CD4-positive, alpha-beta memory T cell (primary cell): ENCODE measurements around the gene LEMD1. TPM values are rescaled to one million over a fixed set of nuclear protein-coding genes. Genes with fewer than 3 reads are reported as not detected.

Experiments
- CTCF ChIA-PET: fragments of 350-600 bp; sonication (Branson Sonifier 250); formaldehyde crosslinking; loops from one replicate; lab custom pipeline; 2021; ENCODE audit warnings: inconsistent platforms; ENCODE audit not compliant: partially characterized antibody; lab: Charles Lee
- POLR2A ChIA-PET: fragments of 350-600 bp; sonication (Branson Sonifier 250); formaldehyde crosslinking; loops from one replicate; lab custom pipeline; 2021; ENCODE audit not compliant: partially characterized antibody; lab: Charles Lee
- DNase-seq, 5 donors: peaks; one replicate each; pipeline versions ENCODE4 v3.0.0 to v3.0.0-alpha.2; 2020 to 2022; ENCODE audit warnings: mixed read lengths in 1 of 5
- H3K27ac ChIP-seq: one replicate; pipeline ENCODE4 v1.7.0; 2013; ENCODE audit warnings: low read depth, low read length
- H3K27me3 ChIP-seq: 2 replicates; pipeline ENCODE4 v1.7.0; 2013; ENCODE audit warnings: mild to moderate bottlenecking, low read length, moderate library complexity; ENCODE audit not compliant: insufficient read depth
- H3K36me3 ChIP-seq: 2 replicates; pipeline ENCODE4 v1.7.0; 2013; ENCODE audit warnings: mild to moderate bottlenecking, low read length, moderate library complexity; ENCODE audit not compliant: insufficient read depth
- H3K4me1 ChIP-seq: 2 replicates; pipeline ENCODE4 v1.7.0; 2013; ENCODE audit warnings: mild to moderate bottlenecking, low read length, moderate library complexity; ENCODE audit not compliant: insufficient read depth
- H3K4me3 ChIP-seq, 2 donors: one replicate each; pipeline ENCODE4 v1.7.0; 2013; ENCODE audit warnings: low read length in 2 of 2, mild to moderate bottlenecking in 1 of 2
- H3K9me3 ChIP-seq, 2 donors: one replicate each; pipeline ENCODE4 v1.7.0; 2013; ENCODE audit warnings: low read length in 2 of 2, control low read depth in 1 of 2; ENCODE audit not compliant: control insufficient read depth in 1 of 2
- H3K27ac Mint-ChIP-seq, 7 donors: one replicate each; pipeline ENCODE4 v1.8.0; 2020 to 2021; ENCODE audit warnings: mixed read lengths in 7 of 7, mild to moderate bottlenecking in 6 of 7, inconsistent platforms in 3 of 7, moderate library complexity in 3 of 7
- H3K27me3 Mint-ChIP-seq, 2 donors: one replicate each; pipeline ENCODE4 v1.8.0; 2020 to 2021; ENCODE audit warnings: mixed read lengths in 2 of 2
- H3K36me3 Mint-ChIP-seq, 2 donors: one replicate each; pipeline ENCODE4 v1.8.0; 2020 to 2021; ENCODE audit warnings: mixed read lengths in 2 of 2, inconsistent platforms in 1 of 2, mild to moderate bottlenecking in 1 of 2
- H3K4me1 Mint-ChIP-seq, 4 donors: one replicate each; pipeline ENCODE4 v1.8.0; 2020 to 2021; ENCODE audit warnings: mixed read lengths in 4 of 4, mild to moderate bottlenecking in 1 of 4
- H3K4me3 Mint-ChIP-seq, 8 donors: one replicate each; pipeline ENCODE4 v1.8.0; 2020 to 2021; ENCODE audit warnings: mixed read lengths in 8 of 8, mild to moderate bottlenecking in 7 of 8, moderate library complexity in 6 of 8, inconsistent platforms in 3 of 8
- H3K9me3 Mint-ChIP-seq, 8 donors: one replicate each; pipeline ENCODE4 v1.8.0; 2020 to 2021; ENCODE audit warnings: mixed read lengths in 8 of 8, mild to moderate bottlenecking in 5 of 8, inconsistent platforms in 3 of 8, moderate library complexity in 1 of 8
- intact Hi-C: fragments of 100-400 bp; cut with micrococcal nuclease; formaldehyde crosslinking; loops from one replicate; pipeline ENCODE4 v1.15.1; 2023
- polyA plus RNA-seq, 2 donors: library from polyadenylated mRNA; unstranded; fragments of 300-500 nt; fragmentation: Illumina TruSeq; gene quantifications; one replicate each; pipeline ENCODE4 v1.2.3, GENCODE V29; 2021
- total RNA-seq, 2 experiments: library from RNA; stranded (reverse); gene quantifications; one replicate each; pipeline ENCODE4 v1.2.3, GENCODE V29; 2021

The LEMD1 gene
- total and polyA plus RNA-seq, 4 experiments from 2014 or later = 1.3 TPM; not detected in 3

DNA sequence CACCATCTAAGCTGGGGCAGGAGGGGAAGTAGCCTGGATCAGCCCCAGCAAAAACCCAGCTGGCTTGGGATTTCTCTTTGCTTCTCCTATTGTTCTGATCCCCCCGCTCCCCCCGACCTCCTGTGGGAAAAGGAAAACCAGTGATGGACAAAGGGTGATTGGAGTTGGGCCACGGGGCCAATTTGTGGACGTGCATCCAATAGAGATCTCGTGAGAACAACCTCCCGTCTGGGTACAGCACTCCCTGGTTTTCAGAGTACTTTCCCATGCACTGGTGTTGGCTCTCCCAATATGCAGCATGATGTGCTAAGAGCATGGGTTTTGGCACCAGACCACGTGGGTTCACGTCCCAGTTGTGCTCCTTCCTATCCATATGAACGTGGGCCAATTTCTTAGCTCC lies 25.0 kb upstream of the LEMD1 start:
- ChIA-PET CTCF (no interaction called here), POLR2A (no interaction called here)
- Mint-ChIP-seq H3K27ac (peak overlapping the region in 2 of 7 donors; percentile 44 to 60), H3K4me1 (peaks cover 2 to 10% (median 3%) of the 10 kb centered on the region in 4 donors), H3K27me3 (peaks cover 5 to 23% of the 10 kb centered on the region in 2 donors), H3K36me3 (no peaks in the 10 kb centered on the region), H3K9me3 (no peaks in the 10 kb centered on the region), H3K4me3 (no peak overlapping the region)
- Histone ChIP-seq H3K27me3 (no peaks in the 10 kb centered on the region), H3K4me3 (no peak overlapping the region), H3K36me3 (no peaks in the 10 kb centered on the region), H3K9me3 (no peaks in the 10 kb centered on the region), H3K4me1 (peaks cover 7% of the 10 kb centered on the region), H3K27ac (no peak overlapping the region)
- intact Hi-C loops = no loop called here
- no peak for DNase-seq

DNA sequence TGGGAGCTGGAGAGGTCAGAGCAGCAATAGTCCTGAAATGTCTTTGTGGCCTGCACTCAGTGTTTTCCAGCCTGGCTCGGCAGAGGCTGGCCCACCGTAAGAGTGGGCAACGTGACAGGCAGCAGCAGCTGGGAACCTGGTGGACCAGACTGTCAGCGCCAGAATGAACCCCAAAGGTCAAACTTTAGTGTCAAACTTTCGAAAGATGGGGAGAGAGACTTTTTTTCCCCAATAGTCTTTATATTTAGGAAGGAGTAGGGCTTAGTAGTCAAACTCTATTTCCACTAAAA lies 23.7 kb upstream of the LEMD1 start:
- peaks cover 0 to 11% of the 10 kb centered on the region in 2 donors for H3K27me3 Mint-ChIP-seq
- Histone ChIP-seq H3K27ac (no peak overlapping the region), H3K27me3 (no peaks in the 10 kb centered on the region), H3K4me3 (no peak overlapping the region), H3K9me3 (no peaks in the 10 kb centered on the region), H3K36me3 (no peaks in the 10 kb centered on the region), H3K4me1 (peaks cover 19% of the 10 kb centered on the region)
- peaks cover 14 to 22% (median 15%) of the 10 kb centered on the region in 4 donors for H3K4me1 Mint-ChIP-seq
- H3K4me3 Mint-ChIP-seq = no peak overlapping the region
- peak overlapping the region in 1 of 7 donors; percentile 47 for H3K27ac Mint-ChIP-seq
- no peaks in the 10 kb centered on the region for H3K36me3 Mint-ChIP-seq
- DNase-seq = no peak
- CTCF ChIA-PET = no interaction called here
- H3K9me3 Mint-ChIP-seq = no peaks in the 10 kb centered on the region
- intact Hi-C loops = no loop called here
- POLR2A ChIA-PET = no interaction called here

DNA sequence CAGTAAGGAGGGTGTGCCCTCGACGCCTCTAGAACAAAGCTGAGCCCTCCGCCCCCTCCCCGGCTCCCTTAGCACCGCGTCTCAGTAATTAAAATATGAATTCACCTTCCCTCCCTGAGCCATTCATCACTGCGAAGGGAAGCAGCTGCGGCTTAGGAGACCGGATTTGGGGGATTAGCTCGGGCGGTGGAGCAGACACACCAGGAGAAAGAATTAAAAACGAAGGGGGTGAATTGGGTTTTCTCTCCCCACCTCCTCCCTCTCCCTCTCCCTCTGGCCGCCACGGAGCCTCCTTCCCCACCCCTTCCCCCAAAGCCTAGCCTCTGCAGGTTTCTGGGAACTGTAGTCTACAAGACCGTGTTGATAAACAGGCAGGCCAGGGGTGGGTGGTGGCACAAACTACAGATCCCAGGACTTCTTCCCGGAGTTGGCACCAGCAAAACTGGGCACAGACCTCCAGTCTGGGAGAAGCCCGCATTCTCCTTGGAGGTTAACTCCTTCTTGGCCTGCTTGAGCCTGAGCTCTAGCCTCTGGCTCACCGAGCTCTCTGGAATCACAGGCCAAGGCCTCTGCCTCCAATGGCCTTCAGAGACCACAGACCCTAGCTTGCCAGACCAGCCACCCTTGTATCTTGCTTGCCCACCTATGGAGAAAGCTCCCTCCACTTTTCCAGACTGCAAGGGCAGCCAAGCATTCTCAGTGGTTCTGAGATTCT lies 23.2 kb upstream of the LEMD1 start:
- peaks cover 24% of the 10 kb centered on the region for H3K4me1 ChIP-seq
- H3K36me3 ChIP-seq = no peaks in the 10 kb centered on the region
- H3K9me3 ChIP-seq = no peaks in the 10 kb centered on the region
- CTCF ChIA-PET = interaction anchor here (1.5 kb wide), 1 partner anchor 43 kb away, joined by 6 read pairs; no protein-coding TSS in a partner anchor
- Mint-ChIP-seq H3K4me1 (peaks cover 18 to 27% (median 19%) of the 10 kb centered on the region in 4 donors), H3K36me3 (no peaks in the 10 kb centered on the region), H3K27me3 (peaks cover 0 to 9% of the 10 kb centered on the region in 2 donors), H3K27ac (no peak overlapping the region), H3K4me3 (no peak overlapping the region), H3K9me3 (no peaks in the 10 kb centered on the region)
- H3K27ac ChIP-seq = no peak overlapping the region
- H3K4me3 ChIP-seq = no peak overlapping the region
- POLR2A ChIA-PET = no interaction called here
- no peak for DNase-seq
- H3K27me3 ChIP-seq = no peaks in the 10 kb centered on the region
- intact Hi-C loops = loop anchor here (5.0 kb wide), 1 partner anchor 37 kb away; no protein-coding TSS in a partner anchor

DNA sequence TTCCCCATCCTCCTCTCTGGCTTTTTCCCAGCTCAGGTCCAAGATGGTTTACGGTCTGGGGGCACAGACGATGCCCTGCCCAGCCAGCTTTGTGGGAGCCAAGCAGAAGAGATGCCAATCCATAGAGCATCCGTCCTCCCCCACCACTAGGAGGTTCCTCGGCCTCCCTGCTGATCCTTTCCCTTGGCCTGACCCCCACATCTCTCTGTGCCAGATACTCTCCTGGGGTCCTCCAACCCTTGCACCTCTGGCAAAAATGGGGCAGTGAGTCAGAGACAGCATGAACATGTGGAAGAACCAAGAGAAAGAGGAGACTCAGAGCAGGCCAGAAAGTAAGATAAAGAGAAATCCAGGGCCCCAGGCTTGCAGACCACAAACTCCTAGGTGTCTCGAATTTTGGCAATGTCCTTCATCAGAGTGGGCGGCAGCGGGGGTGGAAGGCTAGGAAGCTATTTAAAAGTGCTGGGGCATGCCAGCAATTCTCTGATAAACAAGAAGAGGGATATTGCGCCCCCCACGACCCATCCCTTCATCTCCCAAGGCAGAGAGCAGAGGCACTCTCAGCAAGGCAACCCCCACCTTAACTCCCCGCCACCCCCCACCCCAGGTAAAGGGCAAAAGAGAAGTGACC lies 22.6 kb upstream of the LEMD1 start:
- peak overlapping the region in 1 of 7 donors; percentile 72 for H3K27ac Mint-ChIP-seq
- H3K4me3 Mint-ChIP-seq = no peak overlapping the region

DNA sequence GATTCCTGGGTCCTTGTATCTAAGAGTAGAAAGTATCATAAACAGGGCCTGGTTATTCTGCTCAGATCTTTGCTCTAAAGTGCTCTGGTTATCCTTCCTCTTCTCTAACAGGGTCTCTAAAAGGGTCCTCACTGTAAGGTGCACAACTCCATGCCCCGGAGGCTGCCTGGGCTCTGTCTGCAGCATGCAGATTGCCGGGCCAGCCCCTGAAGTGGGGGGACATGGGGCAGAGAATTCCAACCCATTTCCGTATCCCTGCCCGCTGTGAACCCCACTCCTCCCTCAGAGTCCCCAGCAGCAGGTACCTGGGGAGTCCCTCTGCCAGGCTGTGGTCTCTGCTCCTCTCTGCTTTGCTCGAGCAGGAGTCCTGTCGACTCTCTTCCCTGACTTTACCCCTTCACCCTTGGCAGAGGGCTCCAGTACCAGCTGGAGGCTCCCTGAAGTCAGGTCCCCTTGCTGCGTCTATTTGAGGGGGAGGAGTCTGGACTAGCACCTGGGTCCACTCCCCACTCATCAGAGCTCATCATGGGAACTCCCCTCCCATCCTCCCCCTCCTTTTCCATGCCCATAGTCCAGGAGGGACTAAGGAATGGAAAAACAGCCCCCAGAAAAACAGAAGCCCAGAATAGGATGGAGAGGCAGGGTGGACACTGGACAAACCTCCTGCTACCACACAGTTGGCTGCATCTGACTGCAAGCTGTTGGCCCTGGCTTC lies 21.9 kb upstream of the LEMD1 start:
- Mint-ChIP-seq H3K4me3 (no peak overlapping the region), H3K36me3 (no peaks in the 10 kb centered on the region), H3K4me1 (peaks cover 24 to 34% (median 26%) of the 10 kb centered on the region in 4 donors), H3K9me3 (no peaks in the 10 kb centered on the region), H3K27ac (no peak overlapping the region), H3K27me3 (peaks cover 0 to 2% of the 10 kb centered on the region in 2 donors)
- H3K4me1 ChIP-seq = peaks cover 28% of the 10 kb centered on the region
- CTCF ChIA-PET = interaction anchor here (1.1 to 1.5 kb wide), 2 partner anchors 45 to 81 kb away, joined by 3 to 6 read pairs; no protein-coding TSS in a partner anchor
- H3K27me3 ChIP-seq = no peaks in the 10 kb centered on the region
- intact Hi-C loops = loop anchor here (5.0 kb wide), 1 partner anchor 39 kb away; no protein-coding TSS in a partner anchor
- no peaks in the 10 kb centered on the region for H3K36me3 ChIP-seq
- H3K4me3 ChIP-seq = no peak overlapping the region
- H3K9me3 ChIP-seq = no peaks in the 10 kb centered on the region
- POLR2A ChIA-PET = no interaction called here
- DNase-seq = no peak
- H3K27ac ChIP-seq = no peak overlapping the region

More for the DNA sequence above, 22.6 kb upstream of the LEMD1 start:
- Histone ChIP-seq H3K4me3 (no peak overlapping the region), H3K9me3 (no peaks in the 10 kb centered on the region), H3K36me3 (no peaks in the 10 kb centered on the region), H3K4me1 (peaks cover 28% of the 10 kb centered on the region), H3K27ac (no peak overlapping the region), H3K27me3 (no peaks in the 10 kb centered on the region)
- Mint-ChIP-seq H3K36me3 (no peaks in the 10 kb centered on the region), H3K9me3 (no peaks in the 10 kb centered on the region), H3K4me1 (peaks cover 24 to 34% (median 25%) of the 10 kb centered on the region in 4 donors), H3K27me3 (peaks cover 0 to 7% of the 10 kb centered on the region in 2 donors)
- intact Hi-C loops = loop anchor here (5.0 kb wide), 1 partner anchor 38 kb away; no protein-coding TSS in a partner anchor
- ChIA-PET CTCF (interaction anchor here (1.5 kb wide), 1 partner anchor 44 kb away, joined by 6 read pairs; no protein-coding TSS in a partner anchor), POLR2A (no interaction called here)
- DNase-seq = no peak

DNA sequence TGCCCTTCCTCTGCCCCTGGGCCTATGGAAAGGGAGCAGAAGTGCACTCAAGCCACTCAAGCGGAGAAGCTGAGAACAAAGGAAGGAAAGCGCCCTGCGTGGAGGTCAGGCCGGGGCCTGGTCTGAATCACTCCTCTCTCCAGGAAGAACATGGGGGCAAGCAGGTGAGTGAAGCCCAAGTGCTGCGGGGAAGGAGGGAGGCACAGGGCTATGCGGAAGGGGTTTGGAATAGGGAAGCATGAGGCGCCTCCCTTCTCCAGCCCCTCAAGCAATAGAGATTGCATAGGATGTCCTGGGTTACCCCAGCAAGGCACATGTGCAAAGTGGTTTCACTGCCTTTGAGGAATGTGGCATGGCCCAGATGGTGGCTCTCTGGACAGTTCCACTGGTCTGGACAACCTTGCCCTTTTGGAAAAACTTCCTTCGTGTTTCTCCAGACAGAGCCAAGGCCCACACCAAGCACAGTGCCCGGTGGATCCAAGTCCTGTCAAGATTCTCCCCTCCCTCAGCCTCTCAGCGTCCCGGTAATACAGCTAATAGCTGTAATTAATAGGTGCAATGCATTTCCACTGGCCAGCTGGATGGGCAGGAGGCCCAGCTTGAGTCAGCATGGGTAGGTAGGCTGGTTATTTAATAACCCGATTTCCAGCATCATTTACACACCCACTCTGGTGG lies 20.3 kb upstream of the LEMD1 start:
- intact Hi-C loops = loop anchor here (5.0 kb wide), 1 partner anchor 40 kb away; no protein-coding TSS in a partner anchor
- no peak for DNase-seq
- peak overlapping the region in 2 of 8 donors; percentile 6 to 76 for H3K4me3 Mint-ChIP-seq
- Histone ChIP-seq H3K36me3 (no peaks in the 10 kb centered on the region), H3K4me3 (no peak overlapping the region), H3K9me3 (no peaks in the 10 kb centered on the region), H3K4me1 (peaks cover 28% of the 10 kb centered on the region), H3K27ac (no peak overlapping the region), H3K27me3 (no peaks in the 10 kb centered on the region)
- peak overlapping the region in 2 of 7 donors; percentile 13 to 78 for H3K27ac Mint-ChIP-seq
- no peaks in the 10 kb centered on the region for H3K36me3 Mint-ChIP-seq
- H3K27me3 Mint-ChIP-seq = no peaks in the 10 kb centered on the region
- ChIA-PET CTCF (interaction anchor here (1.3 to 2.7 kb wide), 4 partner anchors 40 to 46 kb away, joined by 5 to 11 read pairs (median 7); no protein-coding TSS in a partner anchor), POLR2A (no interaction called here)
- peaks cover 24 to 34% (median 26%) of the 10 kb centered on the region in 4 donors for H3K4me1 Mint-ChIP-seq
- H3K9me3 Mint-ChIP-seq = no peaks in the 10 kb centered on the region
